Mesenchymal stem cell (in vitro differentiated cells and primary cell): ENCODE data around the gene ZNF736.
"Not testable (repeated sequence)": the region's sequence is repeated elsewhere in the genome, so short reads cannot be mapped to it uniquely, and the experiment has no call there.

Experiments used
- DNase-seq: peaks from one replicate; pipeline ENCODE4 v3.0.0-alpha.2; 2013
- H2AFZ ChIP-seq: one replicate; pipeline ENCODE4 v1.6.1; 2013; ENCODE audit warnings: low read depth, mild to moderate bottlenecking, control low read depth, inconsistent platforms, low read length, moderate library complexity
- H2AK5ac ChIP-seq: 2 replicates; pipeline ENCODE4 v1.6.1; 2013; ENCODE audit warnings: low read length, moderate library complexity, mild to moderate bottlenecking, inconsistent platforms; ENCODE audit not compliant: severe bottlenecking
- H2BK120ac ChIP-seq: one replicate; pipeline ENCODE4 v1.6.1; 2013; ENCODE audit warnings: low read depth, mild to moderate bottlenecking, inconsistent platforms, low read length, moderate library complexity
- H2BK12ac ChIP-seq, 2 experiments: one replicate each; pipeline ENCODE4 v1.6.1; 2013; ENCODE audit warnings: inconsistent platforms in 2 of 2, low read length in 2 of 2, mild to moderate bottlenecking in 2 of 2, moderate library complexity in 2 of 2, control low read depth in 1 of 2
- H2BK15ac ChIP-seq: one replicate; pipeline ENCODE4 v1.6.1; 2013; ENCODE audit warnings: mild to moderate bottlenecking, low read depth, inconsistent platforms; ENCODE audit not compliant: poor library complexity, severe bottlenecking
- H2BK5ac ChIP-seq: 2 replicates; pipeline ENCODE4 v1.6.1; 2013; ENCODE audit warnings: low read depth, mild to moderate bottlenecking, low read length, control low read depth, inconsistent platforms; ENCODE audit not compliant: poor library complexity, severe bottlenecking
- H3K14ac ChIP-seq, 2 experiments: one replicate each; pipeline ENCODE4 v1.6.1; 2013; ENCODE audit warnings: inconsistent platforms in 2 of 2, low read length in 2 of 2, control low read depth in 1 of 2, mild to moderate bottlenecking in 1 of 2, moderate library complexity in 1 of 2
- H3K18ac ChIP-seq, 2 experiments: one replicate each; pipeline ENCODE4 v1.6.1; 2013; ENCODE audit warnings: inconsistent platforms in 2 of 2, low read length in 2 of 2, control low read depth in 1 of 2, low read depth in 1 of 2, mild to moderate bottlenecking in 1 of 2
- H3K23ac ChIP-seq, 2 experiments: one replicate each; pipeline ENCODE4 v1.6.1; 2013; ENCODE audit warnings: inconsistent platforms in 2 of 2, low read length in 2 of 2, mild to moderate bottlenecking in 2 of 2, moderate library complexity in 2 of 2, control low read depth in 1 of 2
- H3K27ac ChIP-seq: 2 replicates; pipeline ENCODE4 v1.5.1; 2013; ENCODE audit warnings: mild to moderate bottlenecking, moderate library complexity, low read length, control low read depth, inconsistent platforms; ENCODE audit not compliant: poor library complexity, severe bottlenecking
- H3K27me3 ChIP-seq, 2 experiments: 2 replicates each; pipeline versions ENCODE4 v1.6.1 to v1.7.0; 2013; ENCODE audit warnings: low read length in 2 of 2, mild to moderate bottlenecking in 2 of 2, moderate library complexity in 2 of 2, control low read depth in 1 of 2, inconsistent platforms in 1 of 2; ENCODE audit not compliant: control insufficient read depth in 1 of 2, insufficient read depth in 1 of 2
- H3K36me3 ChIP-seq, 2 experiments: 2 replicates each; pipeline versions ENCODE4 v1.6.1 to v1.7.0; 2013; ENCODE audit warnings: low read length in 2 of 2, control low read depth in 1 of 2, inconsistent platforms in 1 of 2, low read depth in 1 of 2, mild to moderate bottlenecking in 1 of 2; ENCODE audit not compliant: insufficient read depth in 2 of 2, control insufficient read depth in 1 of 2
- H3K4ac ChIP-seq, 2 experiments: one replicate each; pipeline ENCODE4 v1.6.1; 2013; ENCODE audit warnings: inconsistent platforms in 2 of 2, low read length in 2 of 2, mild to moderate bottlenecking in 2 of 2, moderate library complexity in 2 of 2, control low read depth in 1 of 2, low read depth in 1 of 2
- H3K4me1 ChIP-seq: 2 replicates; pipeline ENCODE4 v1.6.1; 2013; ENCODE audit warnings: low read depth, low read length, control low read depth; ENCODE audit not compliant: control insufficient read depth, insufficient read depth
- H3K4me2 ChIP-seq: 2 replicates; pipeline ENCODE4 v1.6.1; 2013; ENCODE audit warnings: low read length, mild to moderate bottlenecking, inconsistent platforms; ENCODE audit not compliant: poor library complexity, severe bottlenecking
- H3K4me3 ChIP-seq, 2 experiments: 2 replicates each; pipeline versions ENCODE4 v1.5.1 to v1.7.0; 2013; ENCODE audit warnings: low read length in 2 of 2, mild to moderate bottlenecking in 2 of 2, control low read depth in 1 of 2, low read depth in 1 of 2; ENCODE audit not compliant: insufficient read depth in 1 of 2
- H3K79me1 ChIP-seq: replicated peaks from 2 replicates; pipeline ENCODE4 v1.6.1; 2013; ENCODE audit warnings: mild to moderate bottlenecking, control low read depth, low read length, inconsistent platforms; ENCODE audit not compliant: poor library complexity, severe bottlenecking
- H3K9ac ChIP-seq: 2 replicates; pipeline ENCODE4 v1.7.0; 2013; ENCODE audit warnings: mild to moderate bottlenecking, low read length, moderate library complexity
- H3K9me3 ChIP-seq: 2 replicates; pipeline ENCODE4 v1.7.0; 2013; ENCODE audit warnings: mild to moderate bottlenecking, low read length; ENCODE audit not compliant: control insufficient read depth
- H4K8ac ChIP-seq: one replicate; pipeline ENCODE4 v1.6.1; 2013; ENCODE audit warnings: inconsistent platforms, mild to moderate bottlenecking, low read length, moderate library complexity
- H4K91ac ChIP-seq: one replicate; pipeline ENCODE4 v1.6.1; 2013; ENCODE audit warnings: mild to moderate bottlenecking, low read length, inconsistent platforms
- WGBS: methylation state at CpG from one replicate; pipeline ENCODE4 v1.1.7; 2013; ENCODE audit warnings: mixed read lengths; 5-methylcytosine and 5-hydroxymethylcytosine counted together

Gene ZNF736

GRCh38 chr7:64320547-64321513 lies 7.1 kb downstream of the ZNF736 start:
- no peak overlapping the region for H2BK5ac ChIP-seq
- no peak overlapping the region for H3K4ac ChIP-seq
- no peak overlapping the region for H2BK12ac ChIP-seq
- no peak overlapping the region for H3K9ac ChIP-seq
- H3K23ac ChIP-seq = no peak overlapping the region
- no peak overlapping the region for H2AFZ ChIP-seq
- no peaks in the 10 kb centered on the region for H3K4me1 ChIP-seq
- no peak overlapping the region for H2BK120ac ChIP-seq
- peaks cover 67% of the 10 kb centered on the region for H3K9me3 ChIP-seq
- H3K27ac ChIP-seq = no peak overlapping the region
- no peak overlapping the region for H2AK5ac ChIP-seq
- H3K79me1 ChIP-seq = no peaks in the 10 kb centered on the region
- DNase-seq = no peak
- H4K91ac ChIP-seq = no peak overlapping the region
- H3K14ac ChIP-seq = no peak overlapping the region
- no peak overlapping the region for H3K4me3 ChIP-seq
- H3K27me3 ChIP-seq = no peaks in the 10 kb centered on the region
- H3K18ac ChIP-seq = no peak overlapping the region
- H3K4me2 ChIP-seq = no peak overlapping the region
- no peak overlapping the region for H2BK15ac ChIP-seq
- peaks cover 0 to 21% of the 10 kb centered on the region in 2 experiments for H3K36me3 ChIP-seq
- WGBS = 81% methylated on average over 2 of the region's 3 CpGs
- no peak overlapping the region for H4K8ac ChIP-seq

- H3K14ac ChIP-seq, H2BK12ac ChIP-seq, H2AFZ ChIP-seq, H2BK5ac ChIP-seq, H2BK120ac ChIP-seq, H3K18ac ChIP-seq, H2BK15ac ChIP-seq, H3K4me1 ChIP-seq, H3K79me1 ChIP-seq, H4K8ac ChIP-seq, H3K27me3 ChIP-seq, DNase-seq, H3K4me2 ChIP-seq, H3K27ac ChIP-seq, H3K23ac ChIP-seq, H4K91ac ChIP-seq, H2AK5ac ChIP-seq, H3K9ac ChIP-seq, H3K4ac ChIP-seq: not testable (repeated sequence)
- Histone ChIP-seq H3K4me3 (peak overlapping the region in 1 of 2 experiments; percentile 47), H3K9me3 (peaks cover 67% of the 10 kb centered on the region), H3K36me3 (peaks cover 0 to 15% of the 10 kb centered on the region in 2 experiments)
- 77% methylated on average over 3 of the region's 3 CpGs for WGBS
Measured at GRCh38 chr7:64324166-64324565, 10.4 kb downstream of the ZNF736 start.

- not testable (repeated sequence) for H3K9ac ChIP-seq, H2BK12ac ChIP-seq, DNase-seq, H2BK120ac ChIP-seq, H3K4ac ChIP-seq, H2AFZ ChIP-seq, H3K27me3 ChIP-seq, H3K18ac ChIP-seq, H2AK5ac ChIP-seq, H4K8ac ChIP-seq, H3K27ac ChIP-seq, H3K23ac ChIP-seq, H2BK15ac ChIP-seq, H3K14ac ChIP-seq, H3K4me1 ChIP-seq, H3K79me1 ChIP-seq, H3K4me2 ChIP-seq, H4K91ac ChIP-seq, H2BK5ac ChIP-seq
- Histone ChIP-seq H3K9me3 (peaks cover 98% of the 10 kb centered on the region), H3K4me3 (peak overlapping the region in 1 of 2 experiments; percentile 61), H3K36me3 (peaks cover 0 to 17% of the 10 kb centered on the region in 2 experiments)
- WGBS = no CpG with 5 or more reads among the region's 3 CpGs
Measured at GRCh38 chr7:64348713-64349210, 35.0 kb downstream of the ZNF736 start.

- Histone ChIP-seq H3K4me2 (no peak overlapping the region), H2BK5ac (no peak overlapping the region), H3K36me3 (no peaks in the 10 kb centered on the region), H2BK15ac (no peak overlapping the region), H3K23ac (no peak overlapping the region), H2AFZ (no peak overlapping the region), H3K79me1 (no peaks in the 10 kb centered on the region), H3K4me1 (no peaks in the 10 kb centered on the region), H2AK5ac (no peak overlapping the region), H2BK120ac (no peak overlapping the region), H3K4ac (no peak overlapping the region), H4K8ac (no peak overlapping the region), H3K27me3 (no peaks in the 10 kb centered on the region), H3K9ac (no peak overlapping the region), H3K14ac (no peak overlapping the region), H4K91ac (no peak overlapping the region), H3K9me3 (peaks cover 91% of the 10 kb centered on the region), H2BK12ac (no peak overlapping the region), H3K27ac (no peak overlapping the region), H3K4me3 (peak overlapping the region in 1 of 2 experiments; percentile 28), H3K18ac (no peak overlapping the region)
- WGBS = 85% methylated on average over 2 of the region's 2 CpGs
- DNase-seq = no peak
Measured at GRCh38 chr7:64359543-64359942, 45.8 kb downstream of the ZNF736 start.
